Measurements from ENCODE around the gene SETD3. TPM values are rescaled to one million over a fixed set of nuclear protein-coding genes. Genes with fewer than 3 reads are reported as not detected.

Gene SETD3
- total RNA-seq = 59.2 and 75.3 TPM in 2 replicates

DNA sequence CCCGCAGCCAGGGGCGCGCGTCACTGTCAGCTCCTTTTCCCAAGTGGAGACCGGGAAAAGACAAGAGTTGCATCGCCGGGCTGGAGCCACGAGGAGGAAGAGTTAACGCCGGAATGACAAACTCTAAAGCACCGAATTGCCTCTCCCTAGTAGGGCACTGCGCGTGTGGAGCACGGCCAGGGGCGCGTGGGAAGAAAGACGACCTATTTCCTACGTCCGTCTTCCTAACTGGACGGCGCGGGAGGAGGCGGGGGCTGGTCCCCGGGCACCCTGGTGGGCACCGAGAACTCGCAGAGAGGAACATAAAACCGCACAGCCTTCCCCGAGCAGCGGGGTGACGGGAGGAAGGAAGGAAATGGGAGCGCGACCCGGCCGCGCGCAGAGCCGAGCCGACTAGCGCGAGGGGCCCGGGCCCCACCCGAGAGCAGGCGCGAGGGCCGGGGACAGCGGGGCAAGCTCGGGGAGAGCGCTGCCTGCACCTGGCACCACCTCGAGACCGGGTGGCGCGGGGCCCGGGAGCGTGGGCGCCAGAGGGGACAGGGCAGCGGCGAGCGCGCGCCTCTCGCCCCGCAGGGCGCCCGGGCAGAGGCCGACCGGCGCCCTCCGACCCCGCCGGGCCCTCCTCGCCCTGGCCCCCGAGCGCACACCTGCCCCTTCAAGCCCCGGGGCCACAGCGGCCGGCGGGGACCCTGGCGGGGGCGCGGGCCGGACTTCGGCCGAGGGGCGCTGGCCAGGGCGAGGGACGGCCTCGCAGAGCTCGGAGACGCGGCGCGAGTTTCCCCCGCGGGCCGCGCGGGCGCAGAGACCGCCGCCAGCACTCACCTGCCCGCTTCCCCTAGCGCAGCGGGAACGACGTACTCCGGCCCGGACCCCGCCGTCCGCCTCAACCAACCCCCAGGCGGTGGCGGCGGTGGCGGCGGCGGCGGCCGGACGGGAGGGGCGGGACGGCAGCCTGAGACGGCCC lies at the start of gene SETD3:
TSS of gene SETD3 (minus strand) at position 954 of the 964 bp plus-strand sequence. CDS start 15,054 bp downstream, outside the sequence.

DNA sequence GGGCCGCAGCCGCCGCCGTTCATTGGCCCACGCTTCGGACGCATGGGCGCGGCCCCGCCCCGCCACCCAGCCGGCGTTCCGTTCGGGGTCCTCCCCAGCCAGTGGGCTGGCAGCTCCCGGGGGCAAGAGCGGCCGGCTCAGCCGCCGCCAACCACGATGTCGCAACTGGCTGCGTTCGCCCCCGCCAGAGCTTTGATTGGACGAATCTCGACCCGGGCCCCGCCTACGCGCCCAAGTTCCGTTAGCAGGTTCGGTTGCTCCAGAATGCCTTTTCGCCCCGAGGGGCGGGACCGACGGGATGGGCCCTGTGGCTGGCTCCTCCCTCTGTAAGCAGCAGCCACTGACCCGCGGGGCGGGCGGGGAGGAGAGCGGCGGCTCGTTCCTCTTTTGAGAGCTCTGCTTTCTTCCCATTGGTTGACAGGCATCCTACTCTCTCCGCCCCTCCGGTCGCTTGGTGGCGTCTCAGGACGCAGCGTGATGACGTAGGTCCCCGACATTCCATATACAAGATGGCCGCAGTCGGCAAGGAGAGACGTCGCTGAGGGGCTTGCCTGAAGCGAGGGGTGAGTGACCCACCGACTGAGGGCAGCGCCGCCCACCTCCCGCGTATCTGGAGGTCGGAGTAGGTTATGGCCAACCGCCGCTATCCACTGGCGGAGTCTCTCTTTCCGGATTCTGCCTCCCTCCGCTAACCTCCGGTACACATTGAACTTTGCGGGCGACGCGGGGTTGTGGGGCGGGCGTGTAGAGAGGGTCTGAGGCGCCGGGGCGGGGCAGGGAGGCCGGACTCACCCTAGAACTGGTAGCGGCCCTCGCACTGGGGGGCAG lies 472 bp upstream of the SETD3 start, which contains the start of gene CCNK:
TSS of gene CCNK (plus strand) at position 493 of the 828 bp plus-strand sequence. CDS start 11,269 bp downstream, outside the sequence.

Other genes with a start within 250 kb of the SETD3 start
- gene BCL11B, start 208.7 kb downstream of the SETD3 start, total RNA-seq = under 0.01 TPM in 1 of 2 replicates, not detected in the other
- gene CCNK, start 550 bp upstream of the SETD3 start, total RNA-seq = 21.7 and 29.3 TPM in 2 replicates
- gene CCDC85C, start 123.3 kb upstream of the SETD3 start, total RNA-seq = 3.7 and 7.7 TPM in 2 replicates
- 5.0 and 9.3 TPM in 2 replicates for gene HHIPL1, start 164.3 kb upstream of the SETD3 start, total RNA-seq
- gene CYP46A1, start 203.4 kb upstream of the SETD3 start, total RNA-seq = 0.38 and 0.56 TPM in 2 replicates

Measured in regular cardiac myocyte (primary cell).